Neural cell (in vitro differentiated cells): ENCODE data around the gene GSK3A. TPM values are rescaled to one million over a fixed set of nuclear protein-coding genes. Genes with fewer than 3 reads are reported as not detected.

Experiments used
- H2AFZ ChIP-seq: fragments of 200-600, 300-800 bp; sonication (generic), shearing (Covaris generic); 2 replicates; pipeline ENCODE4 v1.6.0; 2014; ENCODE audit warnings: low read depth, mild to moderate bottlenecking, antibody characterized with exemption, low read length, moderate library complexity
- H3F3A ChIP-seq: fragments of 200-600 bp; shearing (Covaris generic); 2 replicates; pipeline ENCODE4 v1.6.1; 2016; ENCODE audit warnings: mild to moderate bottlenecking, moderate library complexity, mixed read lengths, antibody characterized with exemption, low read length; ENCODE audit not compliant: insufficient read depth, poor library complexity, severe bottlenecking
- H3K27ac ChIP-seq: fragments of 200-600, 300-800 bp; sonication (generic), shearing (Covaris generic); 2 replicates; pipeline ENCODE4 v1.5.1; 2014; ENCODE audit warnings: mild to moderate bottlenecking, low read length, moderate library complexity
- H3K27me3 ChIP-seq: fragments of 300-800, 200-600 bp; sonication (generic), shearing (Covaris generic); 2 replicates; pipeline ENCODE4 v1.6.0; 2014; ENCODE audit warnings: mild to moderate bottlenecking, low read depth, low read length, moderate library complexity; ENCODE audit not compliant: insufficient read depth
- H3K36me3 ChIP-seq: fragments of 300-800, 200-600 bp; sonication (generic), shearing (Covaris generic); 2 replicates; pipeline ENCODE4 v1.5.1; 2014; ENCODE audit warnings: mild to moderate bottlenecking, antibody characterized with exemption, low read length, moderate library complexity; ENCODE audit not compliant: insufficient read depth
- H3K4me2 ChIP-seq: fragments of 300-800, 200-600 bp; sonication (generic), shearing (Covaris generic); 2 replicates; pipeline ENCODE4 v1.6.0; 2014; ENCODE audit warnings: mild to moderate bottlenecking, low read length
- H3K4me3 ChIP-seq: fragments of 300-800, 200-600 bp; sonication (generic), shearing (Covaris generic); 2 replicates; pipeline ENCODE4 v1.5.1; 2014; ENCODE audit warnings: mild to moderate bottlenecking, low read length, moderate library complexity
- H3K79me2 ChIP-seq: fragments of 200-600 bp; shearing (Covaris generic); replicated peaks from 2 replicates; pipeline ENCODE4 v1.6.0; 2014; ENCODE audit warnings: mild to moderate bottlenecking, low read length, moderate library complexity; ENCODE audit not compliant: insufficient read depth
- H3K9ac ChIP-seq: fragments of 300-800, 200-600 bp; sonication (generic), shearing (Covaris generic); 2 replicates; pipeline ENCODE4 v1.6.1; 2016; ENCODE audit warnings: mild to moderate bottlenecking, low read length, mixed read lengths
- H3K9me2 ChIP-seq: fragments of 200-600 bp; shearing (Covaris generic); 2 replicates; pipeline ENCODE4 v1.6.1; 2016; ENCODE audit warnings: mild to moderate bottlenecking, low read length, mixed read lengths; ENCODE audit not compliant: insufficient read depth
- H3K9me3 ChIP-seq: fragments of 200-600, 300-800 bp; sonication (generic), shearing (Covaris generic); 2 replicates; pipeline ENCODE4 v1.6.1; 2016; ENCODE audit warnings: mild to moderate bottlenecking, mixed run types, low read length, moderate library complexity, mixed read lengths
- H4K20me1 ChIP-seq: fragments of 200-600 bp; shearing (Covaris generic); 2 replicates; pipeline ENCODE4 v1.6.1; 2016; ENCODE audit warnings: mild to moderate bottlenecking, mixed run types; ENCODE audit not compliant: insufficient read depth
- EP300 ChIP-seq: fragments of 450-650 bp; conservative IDR thresholded peaks from 2 replicates; pipeline ENCODE4 v1.6.1; 2014; ENCODE audit warnings: antibody characterized with exemption, mild to moderate bottlenecking, moderate library complexity; ENCODE audit not compliant: poor library complexity, severe bottlenecking
- EZH2 ChIP-seq: fragments of 200-600, 300-800 bp; shearing (Covaris generic), sonication (generic); IDR thresholded peaks from 2 replicates; pipeline ENCODE4 v1.6.1; 2014; ENCODE audit warnings: antibody characterized with exemption, low read length, borderline replicate concordance, mild to moderate bottlenecking; ENCODE audit not compliant: insufficient read depth, poor library complexity, severe bottlenecking
- MXI1 ChIP-seq: fragments of 450-650 bp; conservative IDR thresholded peaks from 2 replicates; pipeline ENCODE4 v1.6.1; 2014; ENCODE audit warnings: antibody characterized with exemption, mild to moderate bottlenecking; ENCODE audit not compliant: poor library complexity, severe bottlenecking
- POLR2AphosphoS5 ChIP-seq: IDR thresholded peaks from 2 replicates; pipeline ENCODE4 v1.6.1; 2012
- RAD21 ChIP-seq: fragments of 450-650 bp; conservative IDR thresholded peaks from 2 replicates; pipeline ENCODE4 v1.6.1; 2014; ENCODE audit warnings: antibody characterized with exemption, mild to moderate bottlenecking, moderate library complexity
- REST ChIP-seq: IDR thresholded peaks from 2 replicates; pipeline ENCODE4 v1.6.1; 2012; ENCODE audit warnings: borderline replicate concordance
- SMC3 ChIP-seq: fragments of 450-650 bp; conservative IDR thresholded peaks from 2 replicates; pipeline ENCODE4 v1.6.1; 2014; ENCODE audit warnings: antibody characterized with exemption, mild to moderate bottlenecking, moderate library complexity; ENCODE audit not compliant: poor library complexity
- TAF1 ChIP-seq: IDR thresholded peaks from 2 replicates; pipeline ENCODE4 v1.6.1; 2012; ENCODE audit warnings: low read depth
- polyA plus RNA-seq: library from polyadenylated mRNA; depleted of rRNA; stranded (reverse); fragments of >200 nt; gene quantifications from 2 replicates; pipeline ENCODE4 v1.2.3, GENCODE V29; 2014
- TF ChIP-seq, protein P1 (sequence below): fragments of 450-650 bp; IDR thresholded peaks from 2 replicates; pipeline ENCODE4 v1.5.1; 2014; ENCODE audit warnings: antibody characterized with exemption, mild to moderate bottlenecking, moderate library complexity; ENCODE audit not compliant: poor library complexity, severe bottlenecking

GSK3A gene
- polyA plus RNA-seq, 1 donor from 2014 or later = 25.2 TPM

DNA sequence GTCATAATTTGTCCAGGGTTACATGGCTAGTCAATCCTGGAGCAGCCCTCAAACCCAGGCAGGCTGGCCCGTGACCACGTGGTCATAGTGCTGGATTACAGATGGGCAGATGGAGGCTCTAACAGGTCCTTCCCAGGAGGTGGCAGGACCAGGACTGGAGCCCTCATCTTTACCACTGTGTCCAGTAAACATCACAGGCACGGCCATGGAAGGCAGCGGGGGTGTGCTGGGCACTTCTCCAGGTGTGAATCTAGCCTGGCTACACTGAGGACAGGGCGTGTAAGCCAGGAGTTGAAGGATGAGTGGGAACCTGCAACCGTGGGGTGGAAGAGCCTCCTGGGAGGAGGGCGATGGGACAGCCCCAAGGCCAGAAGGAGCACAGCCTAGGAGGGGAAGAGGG is 32.7 kb upstream of the GSK3A start:
- no peaks in the 10 kb centered on the region for H4K20me1 ChIP-seq
- no peaks in the 10 kb centered on the region for H3K27me3 ChIP-seq
- H3K36me3 ChIP-seq = peaks cover 6% of the 10 kb centered on the region
- peaks cover 34% of the 10 kb centered on the region for H3K79me2 ChIP-seq
- no peak overlapping the region for H3K9ac ChIP-seq
- H3F3A ChIP-seq = no peaks in the 10 kb centered on the region
- no peak overlapping the region for H2AFZ ChIP-seq
- no peaks in the 10 kb centered on the region for H3K9me2 ChIP-seq
- TF ChIP-seq SMC3 (no peak), TAF1 (no peak), EP300 (no peak), POLR2AphosphoS5 (no peak), RAD21 (no peak), REST (no peak)
- TF ChIP-seq, protein P1, sequence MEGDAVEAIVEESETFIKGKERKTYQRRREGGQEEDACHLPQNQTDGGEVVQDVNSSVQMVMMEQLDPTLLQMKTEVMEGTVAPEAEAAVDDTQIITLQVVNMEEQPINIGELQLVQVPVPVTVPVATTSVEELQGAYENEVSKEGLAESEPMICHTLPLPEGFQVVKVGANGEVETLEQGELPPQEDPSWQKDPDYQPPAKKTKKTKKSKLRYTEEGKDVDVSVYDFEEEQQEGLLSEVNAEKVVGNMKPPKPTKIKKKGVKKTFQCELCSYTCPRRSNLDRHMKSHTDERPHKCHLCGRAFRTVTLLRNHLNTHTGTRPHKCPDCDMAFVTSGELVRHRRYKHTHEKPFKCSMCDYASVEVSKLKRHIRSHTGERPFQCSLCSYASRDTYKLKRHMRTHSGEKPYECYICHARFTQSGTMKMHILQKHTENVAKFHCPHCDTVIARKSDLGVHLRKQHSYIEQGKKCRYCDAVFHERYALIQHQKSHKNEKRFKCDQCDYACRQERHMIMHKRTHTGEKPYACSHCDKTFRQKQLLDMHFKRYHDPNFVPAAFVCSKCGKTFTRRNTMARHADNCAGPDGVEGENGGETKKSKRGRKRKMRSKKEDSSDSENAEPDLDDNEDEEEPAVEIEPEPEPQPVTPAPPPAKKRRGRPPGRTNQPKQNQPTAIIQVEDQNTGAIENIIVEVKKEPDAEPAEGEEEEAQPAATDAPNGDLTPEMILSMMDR = no peak
- H3K27ac ChIP-seq = no peak overlapping the region
- H3K4me3 ChIP-seq = peak overlapping the region; percentile 43
- no peak overlapping the region for H3K4me2 ChIP-seq
- H3K9me3 ChIP-seq = no peaks in the 10 kb centered on the region

- Histone ChIP-seq H4K20me1 (no peaks in the 10 kb centered on the region), H3F3A (no peaks in the 10 kb centered on the region), H2AFZ (no peak overlapping the region), H3K36me3 (peaks cover 6% of the 10 kb centered on the region), H3K4me3 (peak overlapping the region; percentile 43), H3K27me3 (no peaks in the 10 kb centered on the region), H3K9me3 (no peaks in the 10 kb centered on the region), H3K27ac (no peak overlapping the region), H3K4me2 (peak overlapping the region; percentile 6), H3K9me2 (no peaks in the 10 kb centered on the region), H3K79me2 (peaks cover 42% of the 10 kb centered on the region), H3K9ac (no peak overlapping the region)
- no peak for TF ChIP-seq TAF1
- TF ChIP-seq EZH2 = no peak
- no peak for TF ChIP-seq SMC3
- TF ChIP-seq POLR2AphosphoS5 = no peak
- TF ChIP-seq RAD21 = no peak
- TF ChIP-seq REST = no peak
- TF ChIP-seq, protein P1 = no peak
- TF ChIP-seq EP300 = no peak
- no peak for TF ChIP-seq MXI1
These were observed 31.8 kb upstream of the GSK3A start for GRCh38 chr19:42274065-42274682.
